ENCODE measurements around the gene AUTS2. TPM values are rescaled to one million over a fixed set of nuclear protein-coding genes. Genes with fewer than 3 reads are reported as not detected.

Gene AUTS2
- total and polyA plus RNA-seq, 10 of the 15 experiments (the other 5 are each of a cell fraction or from before 2014, with no cell fraction given): 6.4 to 55.6 (median 21.6) TPM

DNA sequence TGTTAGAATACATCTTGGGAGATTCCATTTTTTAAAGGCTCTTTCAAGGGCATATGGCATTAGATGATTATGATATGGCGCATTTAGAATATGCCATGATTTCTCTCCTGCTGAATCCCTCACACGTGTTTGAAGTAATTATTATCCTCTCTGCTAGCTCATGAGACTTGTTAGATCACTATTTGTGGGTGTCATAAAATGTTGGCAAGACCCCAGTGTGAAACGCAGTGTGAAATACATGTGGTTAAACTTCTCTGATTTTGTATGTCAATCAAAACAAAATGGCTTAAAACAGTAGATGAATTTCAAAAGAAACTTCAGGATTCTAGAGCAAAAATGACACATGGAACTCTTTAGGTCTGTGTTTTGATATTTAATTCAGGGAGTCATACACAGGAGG lies 560.8 kb downstream of the AUTS2 start (continued):
- TF ChIP-seq, protein P1, sequence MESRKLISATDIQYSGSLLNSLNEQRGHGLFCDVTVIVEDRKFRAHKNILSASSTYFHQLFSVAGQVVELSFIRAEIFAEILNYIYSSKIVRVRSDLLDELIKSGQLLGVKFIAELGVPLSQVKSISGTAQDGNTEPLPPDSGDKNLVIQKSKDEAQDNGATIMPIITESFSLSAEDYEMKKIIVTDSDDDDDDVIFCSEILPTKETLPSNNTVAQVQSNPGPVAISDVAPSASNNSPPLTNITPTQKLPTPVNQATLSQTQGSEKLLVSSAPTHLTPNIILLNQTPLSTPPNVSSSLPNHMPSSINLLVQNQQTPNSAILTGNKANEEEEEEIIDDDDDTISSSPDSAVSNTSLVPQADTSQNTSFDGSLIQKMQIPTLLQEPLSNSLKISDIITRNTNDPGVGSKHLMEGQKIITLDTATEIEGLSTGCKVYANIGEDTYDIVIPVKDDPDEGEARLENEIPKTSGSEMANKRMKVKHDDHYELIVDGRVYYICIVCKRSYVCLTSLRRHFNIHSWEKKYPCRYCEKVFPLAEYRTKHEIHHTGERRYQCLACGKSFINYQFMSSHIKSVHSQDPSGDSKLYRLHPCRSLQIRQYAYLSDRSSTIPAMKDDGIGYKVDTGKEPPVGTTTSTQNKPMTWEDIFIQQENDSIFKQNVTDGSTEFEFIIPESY (IDR thresholded peaks at IDR 0.05): no peak
- TF ChIP-seq MEF2B (IDR thresholded peaks at IDR 0.05; ENCODE audit: partially characterized antibody, poor library complexity, severe bottlenecking) (no peak), PRDM15 (CRISPR knock-in tag; IDR thresholded peaks at IDR 0.05) (no peak), CTCF (IDR thresholded peaks at IDR 0.05 in 2 of 3, conservative IDR thresholded peaks at IDR 0.05 in 1 of 3; ENCODE audit: control insufficient read depth in 2 of 3, extremely low read depth in 1 of 3, insufficient read depth in 1 of 3, low read depth in 3 of 3, low read length in 3 of 3) (no peak)

Data from GM12878 (cell line).